OCI-LY1 (cell line): ENCODE results near the gene PDE3B.

Experiments
- H2AFZ ChIP-seq: fragments of 200-600 bp; sonication (generic), shearing (Covaris generic); 2 replicates; pipeline ENCODE4 v1.6.0; 2014; ENCODE audit warnings: antibody characterized with exemption, mild to moderate bottlenecking, low read length
- H3F3A ChIP-seq: fragments of 200-600 bp; sonication (generic), shearing (Covaris generic); 2 replicates; pipeline ENCODE4 v1.6.0; 2014; ENCODE audit warnings: mild to moderate bottlenecking, antibody characterized with exemption, low read length, moderate library complexity; ENCODE audit not compliant: insufficient read depth
- H3K27ac ChIP-seq: fragments of 200-600 bp; sonication (generic); 2 replicates; pipeline ENCODE4 v1.5.1; 2014; ENCODE audit warnings: low read length, mixed run types, mild to moderate bottlenecking, low read depth; ENCODE audit not compliant: poor library complexity, severe bottlenecking
- H3K27me3 ChIP-seq: fragments of 200-600 bp; sonication (generic); 2 replicates; pipeline ENCODE4 v1.6.0; 2014; ENCODE audit warnings: antibody characterized with exemption, mild to moderate bottlenecking, low read length, moderate library complexity; ENCODE audit not compliant: insufficient read depth
- H3K36me3 ChIP-seq: fragments of 200-600 bp; sonication (generic); 2 replicates; pipeline ENCODE4 v1.6.1; 2014; ENCODE audit warnings: mild to moderate bottlenecking, antibody characterized with exemption, low read length, moderate library complexity, mixed read lengths; ENCODE audit not compliant: insufficient read depth
- H3K4me1 ChIP-seq: fragments of 200-600 bp; sonication (generic); 2 replicates; pipeline ENCODE4 v1.5.1; 2014; ENCODE audit warnings: mild to moderate bottlenecking, low read length, moderate library complexity; ENCODE audit not compliant: insufficient read depth, severe bottlenecking
- H3K4me2 ChIP-seq: fragments of 200-600 bp; sonication (generic), shearing (Covaris generic); 2 replicates; pipeline ENCODE4 v1.6.1; 2014; ENCODE audit warnings: low read length
- H3K4me3 ChIP-seq: fragments of 200-600 bp; sonication (generic); 2 replicates; pipeline ENCODE4 v1.5.1; 2014; ENCODE audit warnings: low read length, low read depth, mild to moderate bottlenecking, mixed read lengths; ENCODE audit not compliant: poor library complexity, severe bottlenecking
- H3K79me2 ChIP-seq: fragments of 200-600 bp; shearing (Covaris generic); 2 replicates; pipeline ENCODE4 v1.6.1; 2016; ENCODE audit warnings: mixed run types, low read length, mixed read lengths; ENCODE audit not compliant: insufficient read depth
- H3K9ac ChIP-seq: fragments of 200-600 bp; sonication (generic), shearing (Covaris generic); 2 replicates; pipeline ENCODE4 v1.6.1; 2014; ENCODE audit warnings: mild to moderate bottlenecking, low read length, mixed read lengths
- H3K9me2 ChIP-seq: fragments of 200-600 bp; sonication (generic), shearing (Covaris generic); 2 replicates; pipeline ENCODE4 v1.6.1; 2014; ENCODE audit warnings: low read depth, mild to moderate bottlenecking, low read length, mixed read lengths
- H3K9me3 ChIP-seq: fragments of 200-600 bp; shearing (Covaris generic); 2 replicates; pipeline ENCODE4 v1.6.1; 2014; ENCODE audit warnings: low read length, mixed read lengths
- H4K20me1 ChIP-seq: fragments of 200-600 bp; sonication (generic), shearing (Covaris generic); 2 replicates; pipeline ENCODE4 v1.6.0; 2016; ENCODE audit warnings: mild to moderate bottlenecking, low read length; ENCODE audit not compliant: insufficient read depth
- CTCF ChIP-seq: fragments of 200-600 bp; sonication (generic), shearing (Covaris generic); IDR thresholded peaks from 2 replicates; pipeline ENCODE4 v1.5.1; 2017; ENCODE audit warnings: mild to moderate bottlenecking, antibody characterized with exemption, low read length, moderate library complexity, mixed read lengths
- EZH2 ChIP-seq: fragments of 200-600 bp; sonication (generic), shearing (Covaris generic); IDR thresholded peaks from 2 replicates; pipeline ENCODE4 v1.8.0; 2017; ENCODE audit warnings: borderline replicate concordance, mixed run types, mild to moderate bottlenecking, antibody characterized with exemption, low read length, moderate library complexity, mixed read lengths

Gene PDE3B

GRCh38 chr11:14916403-14916802 is 272.8 kb downstream of the PDE3B start:
- H3F3A ChIP-seq, result no peaks in the 10 kb centered on the region
- H3K9ac ChIP-seq, result no peak overlapping the region
- H3K36me3 ChIP-seq, result 0 out of 2 replicates have a peak, but pooled peaks cover 5% of the 10 kb centered on the region
- H2AFZ ChIP-seq, result no peak overlapping the region
- H3K27me3 ChIP-seq, result no peaks in the 10 kb centered on the region
- H3K9me3 ChIP-seq, result no peaks in the 10 kb centered on the region
- no peak for TF ChIP-seq EZH2
- no peak for TF ChIP-seq CTCF
- no peaks in the 10 kb centered on the region for H3K9me2 ChIP-seq
- no peak overlapping the region for H3K4me3 ChIP-seq
- H3K79me2 ChIP-seq, result no peaks in the 10 kb centered on the region
- no peaks in the 10 kb centered on the region for H4K20me1 ChIP-seq
- H3K4me1 ChIP-seq, result no peaks in the 10 kb centered on the region
- H3K27ac ChIP-seq, result no peak overlapping the region
- no peak overlapping the region for H3K4me2 ChIP-seq
